H1 (cell line): ENCODE measurements around the gene ABCD1. TPM values are rescaled to one million over a fixed set of nuclear protein-coding genes. Genes with fewer than 3 reads are reported as not detected.

Source experiments
- CTCF ChIA-PET: fragments of 300-600 bp; sonication (Branson Sonifier 250); formaldehyde crosslinking; loops from one replicate; lab custom pipeline; 2021; ENCODE audit not compliant: partially characterized antibody; lab: Charles Lee
- POLR2A ChIA-PET: fragments of 300-600 bp; sonication (Branson Sonifier 250); formaldehyde crosslinking; loops from one replicate; lab custom pipeline; 2021; ENCODE audit warnings: inconsistent platforms; ENCODE audit not compliant: partially characterized antibody; lab: Charles Lee
- DNase-seq, 2 experiments: peaks; one replicate each; pipeline versions ENCODE4 v3.0.0 to v3.0.0-alpha.2; 2010 to 2022; ENCODE audit warnings: low spot score in 2 of 2, low read depth in 1 of 2, mixed read lengths in 1 of 2
- FAIRE-seq: peaks from 2 replicates; lab custom pipeline; 2011; peaks lifted over from hg19 to GRCh38; lab: Jason Lieb, UNC
- H2AFZ ChIP-seq: 2 replicates; pipeline ENCODE4 v1.8.1; 2012; ENCODE audit warnings: low read length, inconsistent platforms
- H2AK5ac ChIP-seq: 2 replicates; pipeline ENCODE4 v1.6.1; 2013; ENCODE audit warnings: low read depth, low read length
- H2BK120ac ChIP-seq: replicated peaks from 2 replicates; pipeline ENCODE3; 2013; ENCODE audit warnings: low read depth, low read length, inconsistent platforms
- H2BK12ac ChIP-seq: 2 replicates; pipeline ENCODE4 v1.6.1; 2013; ENCODE audit warnings: low read depth, low read length
- H2BK15ac ChIP-seq: 2 replicates; pipeline ENCODE4 v1.6.1; 2013; ENCODE audit warnings: low read length
- H2BK20ac ChIP-seq: 2 replicates; pipeline ENCODE4 v1.6.1; 2013; ENCODE audit warnings: low read length
- H2BK5ac ChIP-seq: 2 replicates; pipeline ENCODE4 v1.6.1; 2013; ENCODE audit warnings: low read depth, low read length
- H3K14ac ChIP-seq: 2 replicates; pipeline ENCODE4 v1.6.1; 2013; ENCODE audit warnings: inconsistent platforms; ENCODE audit not compliant: insufficient read length
- H3K18ac ChIP-seq: 2 replicates; pipeline ENCODE4 v1.6.1; 2013; ENCODE audit warnings: low read length; ENCODE audit errors: extremely low read depth
- H3K23ac ChIP-seq: 2 replicates; pipeline ENCODE4 v1.6.1; 2013; ENCODE audit warnings: inconsistent platforms; ENCODE audit not compliant: insufficient read length
- H3K23me2 ChIP-seq: 2 replicates; pipeline ENCODE4 v1.6.1; 2013; ENCODE audit warnings: low read depth, low read length
- H3K27ac ChIP-seq: 2 replicates; pipeline ENCODE4 v1.6.1; 2011; ENCODE audit warnings: low read depth, low read length, inconsistent platforms
- H3K27me3 ChIP-seq, 4 experiments: replicated peaks in 1 of 4; 1 replicate in 1 of 4; 2 replicates in 3 of 4; pipeline versions ENCODE4 v1.6.1 to v1.8.1; 2011 to 2013; ENCODE audit warnings: low read length in 3 of 4, mild to moderate bottlenecking in 3 of 4, inconsistent platforms in 2 of 4, mixed read lengths in 2 of 4, moderate library complexity in 1 of 4; ENCODE audit not compliant: control insufficient read depth in 3 of 4, insufficient read depth in 3 of 4; ENCODE audit errors: extremely low read depth in 1 of 4
- H3K36me3 ChIP-seq, 4 experiments: 2 replicates each; pipeline versions ENCODE4 v1.6.1 to v1.8.1; 2011 to 2013; ENCODE audit warnings: mild to moderate bottlenecking in 4 of 4, low read length in 3 of 4, moderate library complexity in 2 of 4, control low read depth in 1 of 4, inconsistent platforms in 1 of 4; ENCODE audit not compliant: insufficient read depth in 4 of 4, control insufficient read depth in 2 of 4
- H3K4ac ChIP-seq: replicated peaks from 2 replicates; pipeline ENCODE3; 2013; ENCODE audit warnings: low read length, low read depth, mixed read lengths, inconsistent platforms; ENCODE audit not compliant: insufficient read length
- H3K4me1 ChIP-seq, 4 experiments: replicated peaks in 1 of 4; 1 replicate in 1 of 4; 2 replicates in 3 of 4; pipeline versions ENCODE4 v1.6.1 to v1.8.1; 2011 to 2013; ENCODE audit warnings: low read length in 3 of 4, inconsistent platforms in 2 of 4, mixed read lengths in 1 of 4; ENCODE audit not compliant: insufficient read depth in 4 of 4, control insufficient read depth in 3 of 4
- H3K4me2 ChIP-seq, 2 experiments: 2 replicates each; pipeline versions ENCODE4 v1.6.1 to v1.8.1; 2011 to 2013; ENCODE audit warnings: low read depth in 2 of 2, low read length in 2 of 2, control low read depth in 1 of 2, inconsistent platforms in 1 of 2, mild to moderate bottlenecking in 1 of 2; ENCODE audit not compliant: insufficient read depth in 1 of 2
- H3K4me3 ChIP-seq, 4 experiments: fragments of 200-600, 300-600 bp in 1 of 4; sonication (generic), shearing (Covaris generic), sonication (Bioruptor Twin) in 1 of 4; 2 replicates each; pipeline versions ENCODE4 v1.5.1 to v1.8.1; 2011 to 2016; ENCODE audit warnings: low read length in 4 of 4, low read depth in 3 of 4, control low read depth in 2 of 4, inconsistent platforms in 2 of 4, mild to moderate bottlenecking in 2 of 4, mixed read lengths in 1 of 4, moderate library complexity in 1 of 4; ENCODE audit not compliant: insufficient read depth in 2 of 4; ENCODE audit errors: extremely low read depth in 1 of 4
- H3K56ac ChIP-seq: replicated peaks from 2 replicates; pipeline ENCODE3; 2013; ENCODE audit warnings: low read depth, mild to moderate bottlenecking, mixed read lengths, low read length, inconsistent platforms; ENCODE audit not compliant: insufficient read length
- H3K79me1 ChIP-seq: 2 replicates; pipeline ENCODE4 v1.6.1; 2013; ENCODE audit warnings: low read depth, low read length, control low read depth
- H3K79me2 ChIP-seq, 2 experiments: 2 replicates each; pipeline versions ENCODE4 v1.6.1 to v1.8.1; 2012 to 2013; ENCODE audit warnings: low read length in 2 of 2, mild to moderate bottlenecking in 2 of 2, inconsistent platforms in 1 of 2; ENCODE audit not compliant: insufficient read depth in 2 of 2, control insufficient read depth in 1 of 2
- H3K9ac ChIP-seq, 4 experiments: replicated peaks in 1 of 4; 1 replicate in 1 of 4; 2 replicates in 3 of 4; pipeline versions ENCODE4 v1.6.1 to v1.8.1; 2011 to 2013; ENCODE audit warnings: low read depth in 3 of 4, low read length in 3 of 4, control low read depth in 2 of 4, mild to moderate bottlenecking in 2 of 4, moderate library complexity in 2 of 4, inconsistent platforms in 1 of 4; ENCODE audit errors: extremely low read depth in 1 of 4
- H3K9me3 ChIP-seq, 2 experiments: 2 replicates each; pipeline versions ENCODE4 v1.6.1 to v1.8.1; 2012 to 2013; ENCODE audit warnings: mild to moderate bottlenecking in 2 of 2, moderate library complexity in 2 of 2, control low read depth in 1 of 2, inconsistent platforms in 1 of 2, low read depth in 1 of 2, low read length in 1 of 2, mixed read lengths in 1 of 2; ENCODE audit not compliant: insufficient read depth in 2 of 2
- H4K20me1 ChIP-seq, 2 experiments: replicated peaks in 1 of 2; 2 replicates each; pipeline versions ENCODE3 to v1.8.1; 2011 to 2013; ENCODE audit warnings: inconsistent platforms in 2 of 2, low read length in 2 of 2, mild to moderate bottlenecking in 1 of 2; ENCODE audit not compliant: insufficient read depth in 2 of 2, control insufficient read depth in 1 of 2
- H4K5ac ChIP-seq: 2 replicates; pipeline ENCODE4 v1.6.1; 2013; ENCODE audit warnings: low read length, low read depth, mixed read lengths, inconsistent platforms; ENCODE audit not compliant: insufficient read length
- H4K8ac ChIP-seq: 2 replicates; pipeline ENCODE4 v1.8.0; 2013; ENCODE audit warnings: mild to moderate bottlenecking, moderate library complexity, low read length, inconsistent platforms; ENCODE audit not compliant: insufficient read depth; ENCODE audit errors: extremely low read depth
- H4K91ac ChIP-seq: replicated peaks from 2 replicates; pipeline ENCODE3; 2013; ENCODE audit warnings: low read length, mixed read lengths, inconsistent platforms; ENCODE audit not compliant: insufficient read length
- GTF2F1 ChIP-seq: IDR thresholded peaks from 2 replicates; pipeline ENCODE4 v1.6.1; 2012; ENCODE audit warnings: low read depth, low read length, improper control_type of control experiment, borderline replicate concordance
- HDAC6 ChIP-seq: IDR thresholded peaks from one replicate; pipeline ENCODE4 v1.7.1; 2012; ENCODE audit warnings: low read depth, mild to moderate bottlenecking, inconsistent platforms, low read length, moderate library complexity
- KDM1A ChIP-seq: fragments of 200-600, 300-600 bp; sonication (generic); IDR thresholded peaks from 2 replicates; pipeline ENCODE4 v1.7.1; 2016; ENCODE audit warnings: mild to moderate bottlenecking, low read length, borderline replicate concordance
- KDM4A ChIP-seq: IDR thresholded peaks from one replicate; pipeline ENCODE4 v1.7.1; 2012; ENCODE audit warnings: low read depth, mild to moderate bottlenecking, moderate library complexity, low read length, inconsistent platforms; ENCODE audit not compliant: severe bottlenecking
- PHF8 ChIP-seq: fragments of 200-600 bp; sonication (generic); conservative IDR thresholded peaks from 2 replicates; pipeline ENCODE4 v1.7.1; 2012; ENCODE audit warnings: low read depth, mild to moderate bottlenecking, inconsistent platforms, low read length, moderate library complexity
- POU5F1 ChIP-seq: IDR thresholded peaks from 2 replicates; pipeline ENCODE4 v1.6.1; 2011; ENCODE audit warnings: low read depth, mild to moderate bottlenecking, low read length, moderate library complexity
- RBBP5 ChIP-seq: IDR thresholded peaks from 2 replicates; pipeline ENCODE4 v1.7.1; 2012; ENCODE audit warnings: low read depth, mild to moderate bottlenecking, inconsistent platforms, low read length, moderate library complexity, borderline replicate concordance
- RXRA ChIP-seq: IDR thresholded peaks from 2 replicates; pipeline ENCODE4 v1.6.1; 2011; ENCODE audit warnings: low read depth, mild to moderate bottlenecking, low read length, moderate library complexity; ENCODE audit not compliant: insufficient read depth
- SRF ChIP-seq: IDR thresholded peaks from 2 replicates; pipeline ENCODE4 v1.6.1; 2011; ENCODE audit warnings: mild to moderate bottlenecking, low read depth, low read length, moderate library complexity
- TCF12 ChIP-seq: IDR thresholded peaks from 2 replicates; pipeline ENCODE4 v1.6.1; 2011; ENCODE audit warnings: low read depth, mild to moderate bottlenecking, low read length
- USF2 ChIP-seq: IDR thresholded peaks from 2 replicates; pipeline ENCODE4 v1.6.1; 2011; ENCODE audit warnings: low read length, improper control_type of control experiment
- WGBS, 2 experiments: shearing (Covaris generic) in 1 of 2; methylation state at CpG; one replicate each; pipeline versions ENCODE4 v1.1.6 to v1.1.7; 2013 to 2015; ENCODE audit warnings: low lambda C conversion rate in 2 of 2, mixed read lengths in 2 of 2, inconsistent platforms in 1 of 2, low coverage in 1 of 2, missing lambda C conversion rate in 1 of 2; ENCODE audit not compliant: insufficient replicate concordance in 2 of 2, insufficient coverage in 1 of 2, insufficient read length in 1 of 2; ENCODE audit errors: extremely low coverage in 1 of 2, missing lambda C conversion rate in 1 of 2; 5-methylcytosine and 5-hydroxymethylcytosine counted together
- polyA plus RNA-seq, 7 experiments: library from polyadenylated mRNA; depleted of rRNA in 3 of 7; stranded (reverse) in 5 of 7; unstranded in 2 of 7; fragments of >200 nt in 5 of 7; fragments of 200-250 nt in 2 of 7; gene quantifications; 1 replicate in 5 of 7; 2 replicates in 1 of 7; 4 replicates in 1 of 7; pipeline versions ENCODE4 v1.2.1 to v1.2.3, GENCODE V29; 2011 to 2013; ENCODE audit warnings: missing spikeins in 2 of 7, mixed read lengths in 2 of 7
- total RNA-seq: library from RNA; stranded (reverse); fragmentation: NEBNext Ultra II Directional; extraction: Animal tissue kit (Norgen Biotek cat#: 25700); gene quantifications from 2 replicates; pipeline ENCODE4 v1.2.1, GENCODE V29; 2021

ABCD1 gene
- total and polyA plus RNA-seq, 2 of the 8 experiments (the other 6 are each of a cell fraction or from before 2014, with no cell fraction given): 3.1 to 6.6 TPM

DNA sequence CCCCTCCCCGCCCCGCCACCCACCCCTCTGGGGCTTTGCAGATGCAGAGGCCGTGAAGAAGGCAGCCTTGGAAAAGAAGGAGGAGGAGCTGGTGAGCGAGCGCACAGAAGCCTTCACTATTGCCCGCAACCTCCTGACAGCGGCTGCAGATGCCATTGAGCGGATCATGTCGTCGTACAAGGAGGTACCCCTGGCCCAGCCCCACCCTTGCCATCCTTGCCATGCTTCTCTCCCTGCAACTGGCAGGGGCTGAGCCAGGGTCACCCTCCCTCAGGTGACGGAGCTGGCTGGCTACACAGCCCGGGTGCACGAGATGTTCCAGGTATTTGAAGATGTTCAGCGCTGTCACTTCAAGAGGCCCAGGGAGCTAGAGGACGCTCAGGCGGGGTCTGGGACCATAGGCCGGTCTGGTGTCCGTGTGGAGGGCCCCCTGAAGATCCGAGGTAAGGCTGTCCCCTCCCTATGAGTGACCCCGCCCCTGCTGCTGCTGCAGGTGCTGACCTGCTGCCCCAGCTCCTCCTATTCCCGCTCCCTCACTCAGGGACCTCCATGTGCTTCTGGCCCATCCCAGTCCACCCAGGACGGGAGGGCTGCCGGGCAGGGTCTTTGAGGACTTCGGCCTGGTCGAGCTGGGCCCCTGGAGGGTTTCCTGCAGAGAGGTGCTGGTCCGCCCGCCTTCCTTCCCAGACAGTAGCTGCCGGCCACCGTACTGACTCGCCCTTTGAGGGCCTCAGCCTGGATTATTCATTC, 11.6 kb downstream of the ABCD1 start:
- H3K79me2 ChIP-seq: no peaks in the 10 kb centered on the region
- no peak overlapping the region for H2AFZ ChIP-seq
- CTCF ChIA-PET: interaction anchor here (1.0 to 1.6 kb wide), 5 partner anchors 8 to 170 kb away, joined by 3 to 4 read pairs (median 3); no protein-coding TSS in a partner anchor
- no peak overlapping the region for H3K4ac ChIP-seq
- H3K27me3 ChIP-seq: no peaks in the 10 kb centered on the region
- no peaks in the 10 kb centered on the region for H3K9me3 ChIP-seq
- no peaks in the 10 kb centered on the region for H4K20me1 ChIP-seq
- H3K23me2 ChIP-seq: no peaks in the 10 kb centered on the region
- H2BK12ac ChIP-seq: no peak overlapping the region
- no peak overlapping the region for H3K9ac ChIP-seq
- H2BK120ac ChIP-seq: no peak overlapping the region
- H4K91ac ChIP-seq: no peak overlapping the region
- DNase-seq: no peak
- H4K5ac ChIP-seq: no peak overlapping the region
- no peak for TF ChIP-seq POU5F1
- no peak for TF ChIP-seq TCF12
- TF ChIP-seq RXRA: no peak
- TF ChIP-seq HDAC6: no peak
- TF ChIP-seq KDM1A: no peak
- no peak for TF ChIP-seq GTF2F1
- TF ChIP-seq KDM4A: no peak
- TF ChIP-seq SRF: no peak
- no peak for TF ChIP-seq PHF8
- no peak for TF ChIP-seq RBBP5
- TF ChIP-seq USF2: no peak
- POLR2A ChIA-PET: interaction anchor here (1.0 kb wide), 1 partner anchor 10 kb away, joined by 5 read pairs; no protein-coding TSS in a partner anchor
- peaks cover 0 to 4% (median 0%) of the 10 kb centered on the region in 4 experiments; a peak in 3 of 7 replicates for H3K4me1 ChIP-seq
- no peaks in the 10 kb centered on the region for H3K36me3 ChIP-seq
- no peak overlapping the region for H2AK5ac ChIP-seq
- no peak overlapping the region for H3K4me3 ChIP-seq
- H3K56ac ChIP-seq: no peak overlapping the region
- no peaks in the 10 kb centered on the region for H3K79me1 ChIP-seq
- H3K27ac ChIP-seq: no peak overlapping the region
- no peak for FAIRE-seq
- no peak overlapping the region for H2BK5ac ChIP-seq
- H3K23ac ChIP-seq: no peak overlapping the region
- H3K14ac ChIP-seq: no peak overlapping the region
- no peak overlapping the region for H2BK15ac ChIP-seq
- no peak overlapping the region for H3K4me2 ChIP-seq
- H3K18ac ChIP-seq: no peak overlapping the region
- 100% methylated on average over 4 of the region's 30 CpGs; no CpG with 5 or more reads in 1 of the 2 experiments for WGBS, 2 experiments
- H2BK20ac ChIP-seq: no peak overlapping the region
- no peak overlapping the region for H4K8ac ChIP-seq
